ENCODE data around the gene KLHL10. TPM values are rescaled to one million over a fixed set of nuclear protein-coding genes. Genes with fewer than 3 reads are reported as not detected.

Gene KLHL10
- total RNA-seq (2014; rRNA removed; shearing (Covaris generic)), result not detected in 2 replicates
- polyA plus RNA-seq (2015; cell fraction: cytosol; rRNA removed), result not detected in 2 replicates
- polyA plus RNA-seq (2015; cell fraction: nucleus; rRNA removed), result 0.70 TPM in 1 of 2 replicates, not detected in the other

GRCh38 chr17:41837761-41838538 is at the start of gene KLHL10:
Gene KLHL10 (plus strand): TSS chr17:41837825. CDS start chr17:41837933, 108 bp downstream.
- in situ Hi-C loops (cut with HindIII; ENCODE audit: low pct_unique_long_range_greater_than_20kb, low sequenced_read_pairs), result no loop called here
- no peak for DNase-seq (ENCODE audit: low read depth, low spot score)

DNA sequence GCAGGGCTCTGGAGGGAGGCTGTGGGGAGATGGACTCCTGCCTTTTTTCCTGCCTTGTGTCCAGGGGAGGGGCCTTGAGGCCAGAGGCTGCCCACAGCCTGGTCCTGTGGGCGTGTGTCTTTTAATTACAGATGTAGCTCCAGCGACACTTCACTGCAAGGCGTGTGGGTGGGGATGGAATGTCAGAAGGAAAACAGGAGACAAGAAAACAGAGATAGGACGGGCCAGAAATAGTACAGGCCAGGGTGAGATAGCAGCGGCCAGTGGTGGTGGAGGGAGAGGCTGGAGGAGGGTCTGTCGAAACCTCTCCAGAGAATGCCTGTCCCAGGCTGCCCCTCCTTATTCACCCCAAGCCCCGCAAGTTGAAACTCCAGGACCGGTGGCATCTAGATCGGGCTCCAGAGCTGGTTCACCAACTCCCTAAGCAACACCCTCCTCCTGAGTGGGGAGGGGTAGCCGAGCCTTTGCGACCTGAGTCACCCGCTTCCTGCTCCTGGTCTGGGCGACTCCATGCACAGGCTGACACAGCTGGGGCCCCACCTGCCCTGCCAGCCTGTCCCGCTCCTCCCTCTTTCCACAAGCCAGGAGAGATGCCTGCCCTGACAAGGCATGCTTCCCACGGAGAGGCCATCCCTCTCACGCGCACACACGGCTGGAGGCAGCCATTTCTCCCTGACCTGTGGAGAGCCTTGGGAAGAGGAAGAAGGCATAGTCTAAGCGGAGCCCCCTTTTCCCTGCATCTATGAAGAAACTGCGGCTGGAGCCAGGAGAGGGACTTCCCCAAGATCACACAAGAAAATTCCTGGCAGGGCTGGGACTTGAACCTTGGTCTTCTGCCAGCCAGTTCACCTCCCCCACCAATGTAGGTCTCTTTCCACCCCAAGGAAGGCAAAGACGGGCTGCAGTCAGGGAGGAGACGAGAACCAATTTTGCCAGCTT is 44.5 kb upstream of the KLHL10 start:
- no peak for DNase-seq (ENCODE audit: low read depth, low spot score)
- in situ Hi-C loops (cut with HindIII; ENCODE audit: low pct_unique_long_range_greater_than_20kb, low sequenced_read_pairs), result no loop called here

- DNase-seq (ENCODE audit: low read depth, low spot score), result no peak
- in situ Hi-C loops (cut with HindIII; ENCODE audit: low pct_unique_long_range_greater_than_20kb, low sequenced_read_pairs), result no loop called here
These were observed 43.7 kb upstream of the KLHL10 start for GRCh38 chr17:41793784-41794539.

DNA sequence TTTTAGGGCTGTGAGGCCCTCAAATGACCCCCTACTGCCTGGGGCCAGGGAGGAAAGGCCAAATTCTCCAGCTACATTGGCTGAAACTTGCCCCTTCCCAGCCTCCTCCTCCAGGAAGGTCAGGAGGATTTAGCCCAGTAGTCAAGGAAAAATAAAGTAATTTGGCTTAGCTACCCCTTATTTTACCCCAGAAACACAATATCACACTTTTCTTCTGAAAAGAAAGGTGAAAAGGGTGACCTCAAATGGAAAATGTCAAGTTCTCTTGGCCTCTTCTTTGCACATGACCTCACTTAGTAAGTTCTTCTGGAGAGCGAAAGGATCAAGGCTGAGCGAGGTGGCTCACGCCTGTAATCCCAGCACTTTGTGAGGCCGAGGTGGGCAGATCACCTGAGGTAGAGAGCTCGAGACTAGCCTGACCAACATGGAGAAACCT is 43.1 kb upstream of the KLHL10 start:
- in situ Hi-C loops (cut with HindIII; ENCODE audit: low pct_unique_long_range_greater_than_20kb, low sequenced_read_pairs), result no loop called here
- DNase-seq (ENCODE audit: low read depth, low spot score), result no peak

DNA sequence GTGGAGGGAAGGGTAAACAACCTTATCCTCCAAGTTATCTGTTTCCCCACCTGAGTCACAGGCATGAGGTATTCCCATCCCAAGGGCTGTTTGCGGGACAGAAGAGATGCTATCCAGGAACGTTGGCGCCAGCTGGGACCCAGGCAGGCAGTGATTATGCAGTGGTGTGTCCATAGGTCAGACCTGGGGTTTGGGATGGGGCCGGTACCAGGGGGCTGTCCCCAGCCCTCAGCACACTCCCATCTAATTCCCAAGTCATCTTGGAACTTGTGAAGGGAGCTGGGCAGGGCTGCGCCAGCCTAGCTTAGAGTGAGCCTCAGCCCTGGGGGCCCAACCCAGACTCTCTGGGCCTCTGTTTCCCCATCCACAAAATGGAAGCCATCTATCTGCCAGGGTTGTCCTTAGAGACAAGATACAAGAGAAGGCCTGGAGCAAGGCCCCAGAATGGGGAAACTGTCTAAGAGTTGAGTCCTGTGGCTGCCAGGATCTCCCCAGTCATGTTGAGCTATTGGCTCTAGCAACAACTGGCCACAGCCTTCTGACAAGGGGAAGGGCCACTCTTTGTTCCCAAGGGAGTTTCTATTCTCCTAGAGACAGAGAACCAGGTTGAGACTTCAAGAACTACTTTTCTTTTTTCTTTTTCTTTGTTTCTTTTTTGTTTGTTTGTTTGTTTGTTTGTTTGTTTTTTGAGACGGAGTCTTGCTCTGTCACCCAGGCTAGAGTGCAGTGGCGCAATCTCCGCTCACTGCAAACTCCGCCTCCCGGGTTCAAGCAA is 41.3 kb upstream of the KLHL10 start:
- in situ Hi-C loops (cut with HindIII; ENCODE audit: low pct_unique_long_range_greater_than_20kb, low sequenced_read_pairs), result no loop called here
- DNase-seq (ENCODE audit: low read depth, low spot score), result no peak

GRCh38 chr17:41797377-41797776 is 40.2 kb upstream of the KLHL10 start:
- in situ Hi-C loops (cut with HindIII; ENCODE audit: low pct_unique_long_range_greater_than_20kb, low sequenced_read_pairs), result no loop called here
- no peak for DNase-seq (ENCODE audit: low read depth, low spot score)

- no peak for DNase-seq (ENCODE audit: low read depth, low spot score)
- in situ Hi-C loops (cut with HindIII; ENCODE audit: low pct_unique_long_range_greater_than_20kb, low sequenced_read_pairs), result no loop called here
These were observed 38.3 kb upstream of the KLHL10 start for GRCh38 chr17:41799366-41799765.

GRCh38 chr17:41800601-41801373 is 36.8 kb upstream of the KLHL10 start:
- in situ Hi-C loops (cut with HindIII; ENCODE audit: low pct_unique_long_range_greater_than_20kb, low sequenced_read_pairs), result no loop called here
- DNase-seq (ENCODE audit: low read depth, low spot score), result no peak

- in situ Hi-C loops (cut with HindIII; ENCODE audit: low pct_unique_long_range_greater_than_20kb, low sequenced_read_pairs), result no loop called here
These were observed 36.0 kb upstream of the KLHL10 start for GRCh38 chr17:41801374-41802271.

DNA sequence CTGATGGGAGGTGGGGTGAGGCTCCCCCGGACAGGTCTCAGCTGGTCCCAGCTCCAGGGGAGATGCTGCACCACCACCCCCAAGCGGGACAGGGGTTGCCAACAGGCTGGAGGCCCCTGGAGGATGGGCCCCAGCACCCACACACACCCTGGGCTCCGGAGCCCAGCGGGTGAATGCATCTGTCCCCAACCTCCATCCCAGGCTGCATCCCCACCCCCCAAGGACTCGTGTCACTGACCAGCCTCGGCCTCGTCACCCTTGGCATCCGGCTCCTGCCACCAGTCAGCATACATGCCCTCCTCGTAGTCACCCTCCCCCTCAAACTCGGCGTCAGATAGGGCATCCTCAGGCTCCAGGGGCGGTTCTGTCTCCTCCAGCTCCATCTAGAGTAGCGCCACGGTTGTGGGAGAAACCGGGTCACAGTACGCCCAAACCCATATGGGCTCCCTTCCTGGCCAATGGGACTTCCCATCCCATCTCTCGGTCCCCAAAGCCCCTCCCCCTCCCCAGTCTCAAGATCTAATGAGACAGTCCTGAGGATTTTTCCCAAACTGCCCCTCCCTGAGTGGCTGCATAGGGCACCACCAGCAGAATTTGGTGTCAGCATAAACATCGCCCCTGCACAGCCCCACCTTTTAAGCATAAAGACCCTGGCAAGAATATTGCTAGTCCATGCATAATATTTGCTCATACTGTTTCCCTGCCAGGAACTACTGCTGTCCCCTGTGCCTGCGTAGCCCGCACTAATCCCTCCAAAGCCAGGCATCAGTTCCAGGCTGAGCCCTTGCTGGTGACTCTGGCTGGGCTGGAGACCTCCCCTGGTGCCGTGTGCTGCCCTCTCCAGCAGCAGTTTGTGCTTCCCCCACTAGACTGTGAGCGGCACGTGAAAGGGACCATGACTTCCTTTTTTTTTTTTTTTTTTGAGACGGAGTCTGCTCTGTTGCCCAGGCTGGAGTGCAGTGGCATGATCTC is 34.3 kb upstream of the KLHL10 start:
- no peak for DNase-seq (ENCODE audit: low read depth, low spot score)
- in situ Hi-C loops (cut with HindIII; ENCODE audit: low pct_unique_long_range_greater_than_20kb, low sequenced_read_pairs), result no loop called here

More at GRCh38 chr17:41801374-41802271, 36.0 kb upstream of the KLHL10 start:
- DNase-seq (ENCODE audit: low read depth, low spot score), result peak; percentile 71

GRCh38 chr17:41806685-41807445 is 30.8 kb upstream of the KLHL10 start:
- DNase-seq (ENCODE audit: low read depth, low spot score), result no peak
- in situ Hi-C loops (cut with HindIII; ENCODE audit: low pct_unique_long_range_greater_than_20kb, low sequenced_read_pairs), result no loop called here

DNA sequence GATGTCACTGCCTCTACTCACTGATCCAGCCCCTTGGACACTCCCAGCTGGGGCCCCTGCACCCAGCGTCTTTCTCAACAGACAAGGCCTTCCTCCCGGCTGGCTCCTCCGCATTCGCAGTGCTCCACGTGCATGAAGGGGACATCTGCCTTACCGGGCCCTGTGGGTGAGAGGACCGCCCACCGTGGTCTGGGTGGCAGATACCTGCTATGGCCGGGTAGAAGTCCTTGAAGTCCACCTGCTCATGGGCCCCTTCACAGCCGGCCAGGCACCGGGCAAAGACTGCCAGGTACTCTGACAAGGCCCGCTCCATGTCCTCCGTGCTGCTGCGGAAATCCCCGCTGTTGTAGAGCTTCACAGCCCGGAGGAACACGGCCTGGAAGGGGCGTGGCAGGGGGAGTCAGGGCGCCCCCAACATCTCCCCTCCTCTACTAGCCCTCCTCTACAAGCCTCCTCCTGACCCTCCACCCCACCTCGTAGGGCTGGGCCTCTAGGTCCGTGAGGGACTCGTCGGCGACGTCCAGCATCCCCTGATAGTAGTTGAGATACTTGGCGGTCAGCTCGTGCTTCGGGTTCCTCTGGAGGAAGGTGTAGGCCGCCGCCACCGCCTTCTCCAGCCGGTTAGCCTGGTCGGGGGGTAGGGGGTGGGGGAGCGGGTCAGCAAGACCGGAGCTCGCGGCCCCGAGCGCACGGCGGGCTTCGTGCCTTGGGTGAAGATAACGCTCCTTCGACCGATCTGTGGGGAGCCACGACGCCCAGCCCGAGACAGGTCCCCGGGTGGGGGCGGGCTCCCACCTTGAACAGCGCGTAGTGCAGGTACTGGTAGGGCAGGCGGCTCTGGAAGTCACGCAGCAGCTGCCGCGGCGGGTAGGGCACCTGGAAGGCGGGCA is 26.7 kb upstream of the KLHL10 start:
- in situ Hi-C loops (cut with HindIII; ENCODE audit: low pct_unique_long_range_greater_than_20kb, low sequenced_read_pairs), result no loop called here
- no peak for DNase-seq (ENCODE audit: low read depth, low spot score)

Measured in SK-MEL-5 (cell line).